ENCODE measurements around the gene ASIC2.

The ASIC2 gene

DNA sequence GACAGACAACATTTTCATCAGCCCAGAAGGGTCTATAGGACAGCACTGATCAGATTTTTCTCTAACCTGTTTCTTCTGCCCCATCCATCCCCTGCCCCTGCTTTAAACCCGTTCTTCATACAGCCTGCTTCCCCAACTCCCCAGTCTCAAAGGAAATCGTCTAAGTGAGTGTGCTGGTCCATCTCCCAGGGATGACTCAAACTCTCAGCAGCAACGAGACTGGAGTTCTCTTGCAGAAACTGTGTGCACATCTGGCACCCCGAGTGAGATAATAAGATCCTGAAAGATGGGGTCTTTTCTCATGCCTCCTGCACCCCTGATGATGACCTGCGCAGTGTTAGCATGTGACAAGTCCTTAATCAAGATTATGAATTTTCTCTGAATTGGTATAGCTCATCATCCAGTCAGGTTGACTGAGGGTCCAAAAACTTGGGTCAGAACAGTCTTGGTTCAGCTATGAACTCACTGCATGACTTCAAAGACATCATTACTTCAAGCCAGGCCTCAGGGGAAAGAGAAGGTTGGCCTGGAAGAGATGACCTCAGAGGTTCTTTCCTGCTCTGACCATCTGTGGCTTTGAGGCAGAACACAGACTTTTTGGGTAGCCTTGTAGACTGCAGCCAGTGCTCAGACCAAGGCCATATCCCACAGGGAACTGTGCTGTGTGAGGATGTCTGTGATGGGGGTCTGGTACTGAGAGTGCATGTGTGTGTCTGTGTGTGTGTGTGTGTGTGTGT is 183.6 kb downstream of the ASIC2 start:
- TF ChIP-seq GATA1 (IDR thresholded peaks at IDR 0.05; ENCODE audit: low read depth, low read length) (no peak), POLR2A (IDR thresholded peaks at IDR 0.05; ENCODE audit: low read length) (no peak)

GRCh38 chr17:33106525-33107165 is 186.4 kb downstream of the ASIC2 start:
- TF ChIP-seq GATA1 (IDR thresholded peaks at IDR 0.05; ENCODE audit: low read depth, low read length) (no peak), POLR2A (IDR thresholded peaks at IDR 0.05; ENCODE audit: low read length) (no peak)
- DNase-seq, result no peak

More for the DNA sequence above, 183.6 kb downstream of the ASIC2 start:
- no peak for DNase-seq

- DNase-seq, result no peak
Observed at GRCh38 chr17:33105911-33106310, 187.2 kb downstream of the ASIC2 start.

GRCh38 chr17:33099906-33100305 is 193.2 kb downstream of the ASIC2 start:
- TF ChIP-seq POLR2A (IDR thresholded peaks at IDR 0.05; ENCODE audit: low read length) (no peak), GATA1 (IDR thresholded peaks at IDR 0.05; ENCODE audit: low read depth, low read length) (no peak)
- DNase-seq, result no peak

More at GRCh38 chr17:33105911-33106310, 187.2 kb downstream of the ASIC2 start:
- no peak for TF ChIP-seq GATA1 (IDR thresholded peaks at IDR 0.05; ENCODE audit: low read depth, low read length)
- no peak for TF ChIP-seq POLR2A (IDR thresholded peaks at IDR 0.05; ENCODE audit: low read length)

- no peak for TF ChIP-seq GATA1 (IDR thresholded peaks at IDR 0.05; ENCODE audit: low read depth, low read length)
- no peak for TF ChIP-seq POLR2A (IDR thresholded peaks at IDR 0.05; ENCODE audit: low read length)
- DNase-seq, result no peak
Observed at GRCh38 chr17:33099252-33099651, 193.8 kb downstream of the ASIC2 start.

DNA sequence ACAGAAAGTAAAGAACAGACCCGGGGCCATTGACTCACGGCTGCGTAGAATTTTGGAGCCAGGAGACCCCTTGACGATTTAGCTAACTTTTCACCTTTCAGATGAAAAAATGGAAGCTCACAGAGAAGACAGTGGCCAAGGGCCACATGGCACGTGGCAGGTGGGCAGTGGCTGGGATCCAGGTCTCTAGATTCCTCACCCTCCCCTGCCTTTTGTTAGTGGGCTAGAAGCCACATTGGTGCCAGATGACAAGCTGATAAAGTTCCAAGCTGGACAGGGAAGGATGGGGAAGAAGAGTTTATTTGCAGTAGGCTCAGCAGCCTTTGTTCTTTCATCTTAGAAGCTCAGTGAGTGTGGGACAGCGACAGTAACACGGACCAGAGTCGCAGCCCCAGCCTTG is 195.7 kb downstream of the ASIC2 start:
- TF ChIP-seq GATA1 (IDR thresholded peaks at IDR 0.05; ENCODE audit: low read depth, low read length) (no peak), POLR2A (IDR thresholded peaks at IDR 0.05; ENCODE audit: low read length) (no peak)
- no peak for DNase-seq

- TF ChIP-seq POLR2A (IDR thresholded peaks at IDR 0.05; ENCODE audit: low read length), result no peak
- no peak for TF ChIP-seq GATA1 (IDR thresholded peaks at IDR 0.05; ENCODE audit: low read depth, low read length)
- DNase-seq, result no peak
Observed at GRCh38 chr17:33096161-33096560, 196.9 kb downstream of the ASIC2 start.

- DNase-seq, result no peak
- TF ChIP-seq GATA1 (IDR thresholded peaks at IDR 0.05; ENCODE audit: low read depth, low read length) (no peak), POLR2A (IDR thresholded peaks at IDR 0.05; ENCODE audit: low read length) (no peak)
Observed at GRCh38 chr17:33091271-33091670, 201.8 kb downstream of the ASIC2 start.

- DNase-seq, result no peak
- TF ChIP-seq GATA1 (IDR thresholded peaks at IDR 0.05; ENCODE audit: low read depth, low read length) (no peak), POLR2A (IDR thresholded peaks at IDR 0.05; ENCODE audit: low read length) (no peak)
Observed at GRCh38 chr17:33090806-33091205, 202.3 kb downstream of the ASIC2 start.

DNA sequence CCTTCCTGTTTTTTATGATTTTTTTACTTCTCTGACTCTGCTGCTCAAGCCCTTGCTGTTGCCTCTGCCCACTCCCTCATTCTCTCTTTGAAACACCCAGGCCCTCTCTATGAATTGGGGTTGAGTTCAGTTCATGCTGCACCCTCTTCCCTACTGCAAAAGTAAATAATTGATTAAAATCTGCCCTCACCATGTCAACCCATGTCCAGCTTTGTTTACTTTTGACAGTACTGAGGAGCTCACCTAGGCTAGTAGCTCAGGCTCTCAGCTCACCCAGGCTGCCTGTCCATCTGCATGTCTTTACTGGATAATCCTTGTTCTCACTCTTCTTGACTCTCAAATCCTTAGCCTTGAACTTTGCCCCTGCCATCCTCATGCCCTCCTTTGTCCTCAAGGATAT is 206.2 kb downstream of the ASIC2 start:
- no peak for DNase-seq
- TF ChIP-seq GATA1 (IDR thresholded peaks at IDR 0.05; ENCODE audit: low read depth, low read length) (no peak), POLR2A (IDR thresholded peaks at IDR 0.05; ENCODE audit: low read length) (no peak)

DNA sequence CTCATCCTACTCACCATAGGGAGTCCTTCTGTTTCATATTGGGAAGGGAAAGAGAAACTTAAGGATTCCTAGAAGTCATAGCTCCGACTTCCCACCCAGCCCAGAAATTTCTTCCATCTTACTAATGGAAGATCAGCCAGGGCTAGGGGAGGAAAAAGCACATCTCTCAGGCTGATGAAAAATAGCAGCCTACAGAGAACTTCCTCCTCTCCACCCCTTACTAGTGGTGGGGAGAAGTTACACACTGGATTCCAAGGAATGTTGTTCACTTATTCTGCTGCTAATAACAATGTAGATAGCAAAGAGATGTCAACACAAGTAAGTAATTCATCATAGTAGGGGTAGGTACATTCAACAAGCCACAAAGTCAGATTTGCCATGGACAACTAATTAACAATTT is 207.1 kb downstream of the ASIC2 start:
- TF ChIP-seq POLR2A (IDR thresholded peaks at IDR 0.05; ENCODE audit: low read length), result no peak
- TF ChIP-seq GATA1 (IDR thresholded peaks at IDR 0.05; ENCODE audit: low read depth, low read length), result no peak
- DNase-seq, result no peak

GRCh38 chr17:33085256-33085655 is 207.8 kb downstream of the ASIC2 start:
- DNase-seq, result no peak
- TF ChIP-seq GATA1 (IDR thresholded peaks at IDR 0.05; ENCODE audit: low read depth, low read length), result no peak
- no peak for TF ChIP-seq POLR2A (IDR thresholded peaks at IDR 0.05; ENCODE audit: low read length)

- TF ChIP-seq POLR2A (IDR thresholded peaks at IDR 0.05; ENCODE audit: low read length) (no peak), GATA1 (IDR thresholded peaks at IDR 0.05; ENCODE audit: low read depth, low read length) (no peak)
- DNase-seq, result no peak
Observed at GRCh38 chr17:33084755-33085154, 208.3 kb downstream of the ASIC2 start.

DNA sequence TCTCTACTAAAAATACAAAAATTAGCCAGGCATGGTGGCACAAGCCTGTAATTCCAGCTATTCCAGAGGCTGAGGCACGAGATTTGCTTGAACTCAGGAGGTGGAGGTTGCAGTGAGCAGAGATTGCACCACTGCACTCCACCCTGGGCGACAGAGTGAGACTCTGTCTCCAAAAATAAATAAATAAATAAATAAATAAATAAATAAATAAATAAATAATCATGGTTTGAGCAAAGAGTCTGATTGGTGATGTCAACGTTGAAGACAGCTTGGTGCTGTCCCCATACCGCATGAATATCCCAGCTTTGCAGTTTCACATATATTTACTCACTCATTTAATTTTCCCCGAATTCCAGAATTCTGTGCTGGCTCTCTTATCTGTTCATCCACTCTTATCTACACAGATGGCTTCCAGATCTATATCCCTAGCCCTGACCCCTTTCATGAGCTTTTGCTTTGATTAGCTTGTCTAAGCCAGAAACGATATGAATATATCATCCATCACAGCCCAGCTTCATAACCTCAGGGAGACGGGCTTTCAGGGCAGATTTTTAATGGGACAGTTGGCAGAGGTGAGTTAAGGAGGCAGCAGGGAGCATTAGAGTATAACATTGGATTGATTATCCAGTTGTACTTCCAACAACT is 210.4 kb downstream of the ASIC2 start:
- DNase-seq, result no peak

More for the DNA sequence above, 210.4 kb downstream of the ASIC2 start:
- TF ChIP-seq POLR2A (IDR thresholded peaks at IDR 0.05; ENCODE audit: low read length) (no peak), GATA1 (IDR thresholded peaks at IDR 0.05; ENCODE audit: low read depth, low read length) (no peak)

Data from erythroblast (primary cell).